Testis (tissue), 2 donors: ENCODE results near the gene CDYL2.

Experiments
- CTCF ChIP-seq, 3 experiments: fragments of 450-650 bp in 2 of 3; fragments of 200-600 bp in 1 of 3; sonication (generic) in 1 of 3; IDR thresholded peaks; one replicate each; pipeline ENCODE4 v1.5.1; 2016 to 2019; ENCODE audit warnings: antibody characterized with exemption in 3 of 3, mild to moderate bottlenecking in 2 of 3, moderate library complexity in 1 of 3
- POLR2A ChIP-seq: fragments of 450-650 bp; IDR thresholded peaks from one replicate; pipeline ENCODE4 v1.6.1; 2017; ENCODE audit warnings: antibody characterized with exemption, mild to moderate bottlenecking, moderate library complexity

- no peak for TF ChIP-seq CTCF (IDR thresholded peaks at IDR 0.05)
- no peak for TF ChIP-seq POLR2A
These were observed 198.1 kb downstream of the CDYL2 start for GRCh38 chr16:80606221-80606766.
